ENCODE data around the gene NIPAL1.

GRCh38 chr4:47972181-47972580 lies 44.4 kb upstream of the NIPAL1 start:
- no peak for TF ChIP-seq CTCF (IDR thresholded peaks at IDR 0.05; ENCODE audit: borderline replicate concordance, extremely low read depth, low read length, poor library complexity, severe bottlenecking)
- no peak for TF ChIP-seq EZH2 (IDR thresholded peaks at IDR 0.05; ENCODE audit: borderline replicate concordance, low read depth, low read length, severe bottlenecking)

Data from DND-41 (cell line).